Measurements from ENCODE around the gene SLC34A3. TPM values are rescaled to one million over a fixed set of nuclear protein-coding genes. Genes with fewer than 3 reads are reported as not detected.

The SLC34A3 gene
- total and polyA plus RNA-seq, 2 donors (not counting 3 experiments of a cell fraction or from before 2014, with no cell fraction given): not detected

DNA sequence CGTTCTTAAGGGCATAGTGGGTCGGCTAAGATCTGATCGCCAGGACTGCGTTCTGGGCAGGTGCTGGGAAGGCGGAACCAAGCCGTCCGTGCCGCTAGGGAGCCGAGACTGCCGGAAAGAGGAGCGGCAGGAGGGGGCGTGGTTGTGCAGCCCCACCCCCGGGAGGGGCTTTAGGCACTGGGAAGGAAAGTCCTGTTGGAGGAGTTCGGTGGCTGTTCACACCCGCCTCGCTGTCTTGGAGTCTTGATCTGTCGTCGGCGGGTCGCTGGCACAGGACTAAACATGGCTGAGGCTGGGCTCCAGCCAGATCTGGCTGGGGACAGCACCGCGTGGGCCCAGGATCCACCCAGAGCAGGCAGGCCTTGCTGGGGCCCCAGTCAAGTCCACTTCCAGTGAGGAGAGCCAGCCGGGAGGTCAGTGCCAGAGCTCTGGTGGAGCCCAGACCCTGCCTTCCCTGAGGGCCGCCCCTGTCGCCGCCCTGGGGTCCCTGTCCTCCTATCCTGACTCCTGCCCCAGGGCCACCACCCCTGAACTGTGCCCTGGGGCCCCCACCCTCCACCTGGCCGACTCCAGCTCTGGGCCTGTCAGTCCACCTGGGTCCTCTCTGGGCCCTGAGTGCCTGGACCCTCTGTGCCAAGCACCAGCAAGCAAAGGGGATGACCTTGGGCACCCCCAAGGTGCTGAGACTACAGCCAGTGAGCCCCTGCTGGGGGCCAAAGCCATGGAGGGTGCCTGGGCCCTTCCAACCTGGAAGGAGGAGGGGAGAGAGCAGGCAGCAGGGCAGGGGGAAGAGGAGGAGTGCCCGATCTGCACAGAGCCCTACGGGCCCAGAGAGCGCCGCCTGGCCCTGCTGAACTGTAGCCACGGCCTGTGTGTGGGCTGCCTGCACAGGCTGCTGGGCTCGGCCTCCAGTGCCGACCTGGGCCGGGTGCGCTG lies 13.2 kb upstream of the SLC34A3 start:
- peaks cover 0 to 4% of the 10 kb centered on the region in 2 experiments for H3K36me3 ChIP-seq (ENCODE audit: control insufficient read depth in 2 of 2, extremely low read depth in 1 of 2, insufficient read depth in 2 of 2, low read length in 2 of 2)
- no peak overlapping the region for H3K4me2 ChIP-seq (ENCODE audit: insufficient read depth, low read length)
- H3K79me2 ChIP-seq (ENCODE audit: control insufficient read depth, insufficient read depth, low read length): no peaks in the 10 kb centered on the region
- no peaks in the 10 kb centered on the region for H4K20me1 ChIP-seq (replicated peaks; ENCODE audit: control insufficient read depth, extremely low read depth, insufficient read depth, low read length)
- H3K27me3 ChIP-seq (ENCODE audit: control insufficient read depth in 2 of 2, insufficient read depth in 2 of 2, low read length in 2 of 2): no peaks in the 10 kb centered on the region
- no peak overlapping the region for H3K4me3 ChIP-seq (replicated peaks in 1 of 3; ENCODE audit: insufficient read depth in 1 of 3, low read depth in 1 of 3, low read length in 3 of 3)
- H3K9me3 ChIP-seq (replicated peaks; ENCODE audit: control insufficient read depth, insufficient read depth, low read length): no peaks in the 10 kb centered on the region
- BruUV-seq (replicated peaks): no TSS peak
- TF ChIP-seq JUN (IDR thresholded peaks at IDR 0.05; ENCODE audit: borderline replicate concordance, insufficient read depth, insufficient read length, low read depth) (no peak), FOS (IDR thresholded peaks at IDR 0.05; ENCODE audit: borderline replicate concordance, insufficient read depth, low read length) (no peak), EZH2 (IDR thresholded peaks at IDR 0.05; ENCODE audit: borderline replicate concordance, low read depth, low read length, severe bottlenecking) (no peak), POLR2AphosphoS5 (IDR thresholded peaks at IDR 0.05; ENCODE audit: insufficient read depth, low read depth, low read length) (no peak), MYC (IDR thresholded peaks at IDR 0.05; ENCODE audit: low read depth, low read length) (no peak), POLR2A (IDR thresholded peaks at IDR 0.05; ENCODE audit: low read depth, low read length) (no peak), GATA2 (IDR thresholded peaks at IDR 0.05; ENCODE audit: insufficient read depth, insufficient read length, low read depth, low read length) (no peak)
- TF ChIP-seq, protein P1, sequence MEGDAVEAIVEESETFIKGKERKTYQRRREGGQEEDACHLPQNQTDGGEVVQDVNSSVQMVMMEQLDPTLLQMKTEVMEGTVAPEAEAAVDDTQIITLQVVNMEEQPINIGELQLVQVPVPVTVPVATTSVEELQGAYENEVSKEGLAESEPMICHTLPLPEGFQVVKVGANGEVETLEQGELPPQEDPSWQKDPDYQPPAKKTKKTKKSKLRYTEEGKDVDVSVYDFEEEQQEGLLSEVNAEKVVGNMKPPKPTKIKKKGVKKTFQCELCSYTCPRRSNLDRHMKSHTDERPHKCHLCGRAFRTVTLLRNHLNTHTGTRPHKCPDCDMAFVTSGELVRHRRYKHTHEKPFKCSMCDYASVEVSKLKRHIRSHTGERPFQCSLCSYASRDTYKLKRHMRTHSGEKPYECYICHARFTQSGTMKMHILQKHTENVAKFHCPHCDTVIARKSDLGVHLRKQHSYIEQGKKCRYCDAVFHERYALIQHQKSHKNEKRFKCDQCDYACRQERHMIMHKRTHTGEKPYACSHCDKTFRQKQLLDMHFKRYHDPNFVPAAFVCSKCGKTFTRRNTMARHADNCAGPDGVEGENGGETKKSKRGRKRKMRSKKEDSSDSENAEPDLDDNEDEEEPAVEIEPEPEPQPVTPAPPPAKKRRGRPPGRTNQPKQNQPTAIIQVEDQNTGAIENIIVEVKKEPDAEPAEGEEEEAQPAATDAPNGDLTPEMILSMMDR (IDR thresholded peaks at IDR 0.05; ENCODE audit: extremely low read depth in 1 of 2, insufficient read depth in 1 of 2, low read depth in 1 of 2, low read length in 2 of 2): no peak
- TF ChIP-seq, protein P2, sequence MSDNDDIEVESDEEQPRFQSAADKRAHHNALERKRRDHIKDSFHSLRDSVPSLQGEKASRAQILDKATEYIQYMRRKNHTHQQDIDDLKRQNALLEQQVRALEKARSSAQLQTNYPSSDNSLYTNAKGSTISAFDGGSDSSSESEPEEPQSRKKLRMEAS (IDR thresholded peaks at IDR 0.05; ENCODE audit: insufficient read depth, insufficient read length): no peak
- dilution Hi-C loops (cut with MboI; ENCODE audit: extremely low pct_ligation_motif_present, low sequenced_read_pairs) (no loop called here), intact Hi-C loops (cut with micrococcal nuclease) (no loop called here)
- ChIA-PET CTCF (interaction anchor here (0.7 to 2.1 kb wide), 4 partner anchors 11 to 41 kb away, joined by 3 to 8 read pairs (median 4); partner anchors contain the start of genes ANAPC2 and SSNA1), POLR2A (interaction anchor here (0.6 kb wide), 1 partner anchor 171 kb away, joined by 8 read pairs; no protein-coding TSS in a partner anchor)
- H3K4me1 ChIP-seq (ENCODE audit: control insufficient read depth, extremely low read depth, insufficient read depth, low read length): peaks cover 7% of the 10 kb centered on the region
- no peak for FAIRE-seq
- H3K9ac ChIP-seq (replicated peaks; ENCODE audit: extremely low read depth, insufficient read depth, low read length): no peak overlapping the region
- H2AFZ ChIP-seq (ENCODE audit: low read depth, low read length): no peak overlapping the region
- no peak for DNase-seq (ENCODE audit: low read depth, low spot score)
- no peaks in the 10 kb centered on the region for H3K9me1 ChIP-seq (replicated peaks; ENCODE audit: control insufficient read depth, extremely low read depth, insufficient read depth, low read length)
- H3K27ac ChIP-seq (ENCODE audit: insufficient read depth, low read depth, low read length): no peak overlapping the region
